Measurements from ENCODE around the gene ATP1B2. TPM values are rescaled to one million over a fixed set of nuclear protein-coding genes. Genes with fewer than 3 reads are reported as not detected.

The ATP1B2 gene
- total RNA-seq, 4 donors from 2014 or later: 3.2 to 20.7 (median 8.0) TPM

- H3K4me1 ChIP-seq: peaks cover 0 to 4% of the 10 kb centered on the region in 2 donors
- intact Hi-C loops (cut with DNase I; ENCODE audit: low total_unique reads): no loop called here
- DNase-seq: peak; percentile 58 to 63
- no peaks in the 10 kb centered on the region for H3K36me3 ChIP-seq
- H3K27ac ChIP-seq: peak overlapping the region; percentile 2 to 25
- no peak overlapping the region for H3K4me3 ChIP-seq
- H3K27me3 ChIP-seq: no peaks in the 10 kb centered on the region
- H3K9me3 ChIP-seq: no peaks in the 10 kb centered on the region
- no peak for TF ChIP-seq CTCF (IDR thresholded peaks at IDR 0.05)
These were observed 6.4 kb downstream of the ATP1B2 start for GRCh38 chr17:7656958-7657609.

- Histone ChIP-seq H3K4me1 (no peaks in the 10 kb centered on the region), H3K27ac (no peak overlapping the region), H3K27me3 (no peaks in the 10 kb centered on the region), H3K4me3 (no peak overlapping the region), H3K36me3 (no peaks in the 10 kb centered on the region), H3K9me3 (no peaks in the 10 kb centered on the region)
- no peak for TF ChIP-seq CTCF (IDR thresholded peaks at IDR 0.05)
- no peak for TF ChIP-seq POLR2A (IDR thresholded peaks at IDR 0.05)
- intact Hi-C loops (cut with DNase I; ENCODE audit: low total_unique reads): no loop called here
- DNase-seq: no peak
These were observed 17.1 kb downstream of the ATP1B2 start for GRCh38 chr17:7667656-7668406.

- H3K36me3 ChIP-seq: no peaks in the 10 kb centered on the region
- TF ChIP-seq POLR2A (IDR thresholded peaks at IDR 0.05): no peak
- no peak for TF ChIP-seq CTCF (IDR thresholded peaks at IDR 0.05)
- intact Hi-C loops (cut with DNase I; ENCODE audit: low total_unique reads): no loop called here
- H3K27me3 ChIP-seq: no peaks in the 10 kb centered on the region
- H3K27ac ChIP-seq: no peak overlapping the region
- peaks cover 0 to 4% of the 10 kb centered on the region in 2 donors for H3K9me3 ChIP-seq
- no peaks in the 10 kb centered on the region for H3K4me1 ChIP-seq
- DNase-seq: no peak
- H3K4me3 ChIP-seq: no peak overlapping the region
These were observed 17.8 kb downstream of the ATP1B2 start for GRCh38 chr17:7668482-7668881.

- Histone ChIP-seq H3K27me3 (no peaks in the 10 kb centered on the region), H3K9me3 (peaks cover 0 to 6% of the 10 kb centered on the region in 2 donors), H3K36me3 (no peaks in the 10 kb centered on the region), H3K4me3 (no peak overlapping the region), H3K27ac (no peak overlapping the region), H3K4me1 (no peaks in the 10 kb centered on the region)
- no peak for TF ChIP-seq POLR2A (IDR thresholded peaks at IDR 0.05)
- TF ChIP-seq CTCF (IDR thresholded peaks at IDR 0.05): no peak
- intact Hi-C loops (cut with DNase I; ENCODE audit: low total_unique reads): no loop called here
- DNase-seq: no peak
These were observed 22.5 kb downstream of the ATP1B2 start for GRCh38 chr17:7673239-7673638.

GRCh38 chr17:7674934-7675333 lies 24.2 kb downstream of the ATP1B2 start:
- no peak for DNase-seq
- H3K9me3 ChIP-seq: peaks cover 0 to 6% of the 10 kb centered on the region in 2 donors
- no peak overlapping the region for H3K27ac ChIP-seq
- intact Hi-C loops (cut with DNase I; ENCODE audit: low total_unique reads): no loop called here
- H3K4me1 ChIP-seq: no peaks in the 10 kb centered on the region
- TF ChIP-seq POLR2A (IDR thresholded peaks at IDR 0.05): no peak
- no peak for TF ChIP-seq CTCF (IDR thresholded peaks at IDR 0.05)
- H3K36me3 ChIP-seq: no peaks in the 10 kb centered on the region
- no peak overlapping the region for H3K4me3 ChIP-seq
- H3K27me3 ChIP-seq: no peaks in the 10 kb centered on the region

All from uterus (tissue), 4 donors.